Activated naive CD4-positive, alpha-beta T cell treated with anti-CD3 and anti-CD28 coated beads for 36 hours (primary cell): Measurements from ENCODE around the gene IQGAP2. TPM values are rescaled to one million over a fixed set of nuclear protein-coding genes. Genes with fewer than 3 reads are reported as not detected.

Experiments
- CTCF ChIA-PET: fragments of 350-600 bp; sonication (Branson Sonifier 250); formaldehyde crosslinking; loops from one replicate; lab custom pipeline; 2021; ENCODE audit warnings: antibody characterized with exemption; lab: Charles Lee
- DNase-seq: peaks from one replicate; pipeline ENCODE4 v3.0.0-alpha.2; 2020
- H3K27ac Mint-ChIP-seq: one replicate; pipeline ENCODE4 v1.8.0; 2021; ENCODE audit warnings: mild to moderate bottlenecking, mixed read lengths
- H3K27me3 Mint-ChIP-seq: one replicate; pipeline ENCODE4 v1.8.0; 2021; ENCODE audit warnings: low read depth, mixed read lengths
- H3K36me3 Mint-ChIP-seq: one replicate; pipeline ENCODE4 v1.8.0; 2021; ENCODE audit warnings: low read depth, mixed read lengths
- H3K4me1 Mint-ChIP-seq: one replicate; pipeline ENCODE4 v1.8.0; 2021; ENCODE audit warnings: low read depth, mixed read lengths
- H3K4me3 Mint-ChIP-seq: one replicate; pipeline ENCODE4 v1.8.0; 2021; ENCODE audit warnings: mild to moderate bottlenecking, moderate library complexity, mixed read lengths
- H3K9me3 Mint-ChIP-seq: one replicate; pipeline ENCODE4 v1.8.0; 2021; ENCODE audit warnings: mixed read lengths
- intact Hi-C: fragments of 100-400 bp; cut with micrococcal nuclease; formaldehyde crosslinking; loops from one replicate; pipeline ENCODE4 v1.15.1; 2023
- total RNA-seq, 2 experiments: library from RNA; stranded (reverse); gene quantifications; one replicate each; pipeline ENCODE4 v1.2.3, GENCODE V29; 2021

The IQGAP2 gene
- total RNA-seq, 2 experiments from 2014 or later = 54.6 to 55.9 TPM

GRCh38 chr5:76462097-76462667 is 59.1 kb downstream of the IQGAP2 start:
- H3K27me3 Mint-ChIP-seq = no peaks in the 10 kb centered on the region
- no peak for DNase-seq
- CTCF ChIA-PET = interaction anchor here (1.0 kb wide), 2 partner anchors 12 to 64 kb away, joined by 3 to 10 read pairs; no protein-coding TSS in a partner anchor

GRCh38 chr5:76467216-76467615 is 64.1 kb downstream of the IQGAP2 start:
- CTCF ChIA-PET = interaction anchor here (0.6 to 0.7 kb wide), 2 partner anchors 91 to 270 kb away, joined by 3 to 4 read pairs; no protein-coding TSS in a partner anchor
- Mint-ChIP-seq H3K9me3 (no peaks in the 10 kb centered on the region), H3K4me3 (no peak overlapping the region), H3K27ac (no peak overlapping the region), H3K27me3 (no peaks in the 10 kb centered on the region), H3K4me1 (peaks cover 67% of the 10 kb centered on the region), H3K36me3 (peaks cover 23% of the 10 kb centered on the region)
- DNase-seq = no peak
- intact Hi-C loops = no loop called here

More at GRCh38 chr5:76462097-76462667, 59.1 kb downstream of the IQGAP2 start:
- peaks cover 39% of the 10 kb centered on the region for H3K36me3 Mint-ChIP-seq
- no peaks in the 10 kb centered on the region for H3K9me3 Mint-ChIP-seq
- H3K27ac Mint-ChIP-seq = no peak overlapping the region
- H3K4me3 Mint-ChIP-seq = no peak overlapping the region
- intact Hi-C loops = no loop called here
- peaks cover 49% of the 10 kb centered on the region for H3K4me1 Mint-ChIP-seq

GRCh38 chr5:76468635-76469425 is 65.7 kb downstream of the IQGAP2 start:
- H3K36me3 Mint-ChIP-seq = peaks cover 15% of the 10 kb centered on the region
- H3K9me3 Mint-ChIP-seq = no peaks in the 10 kb centered on the region
- intact Hi-C loops = no loop called here
- no peaks in the 10 kb centered on the region for H3K27me3 Mint-ChIP-seq
- no peak overlapping the region for H3K4me3 Mint-ChIP-seq
- no peak for DNase-seq
- CTCF ChIA-PET = interaction anchor here (0.7 to 1.0 kb wide), 3 partner anchors 36 to 213 kb away, joined by 3 read pairs; no protein-coding TSS in a partner anchor
- H3K27ac Mint-ChIP-seq = peak overlapping the region; percentile 74
- H3K4me1 Mint-ChIP-seq = peaks cover 83% of the 10 kb centered on the region

GRCh38 chr5:76469656-76470290 is 66.7 kb downstream of the IQGAP2 start:
- Mint-ChIP-seq H3K27me3 (no peaks in the 10 kb centered on the region), H3K9me3 (no peaks in the 10 kb centered on the region), H3K4me3 (no peak overlapping the region), H3K27ac (peak overlapping the region; percentile 74), H3K4me1 (peaks cover 86% of the 10 kb centered on the region), H3K36me3 (peaks cover 8% of the 10 kb centered on the region)
- CTCF ChIA-PET = interaction anchor here (0.7 to 1.7 kb wide), 8 partner anchors 13 to 214 kb away, joined by 3 to 5 read pairs (median 3); partner anchors contain the start of gene IQGAP2
- intact Hi-C loops = loop anchor here (5.0 to 10.0 kb wide), 5 partner anchors 135 to 1415 kb away; partner anchors contain the start of genes CERT1, F2R, GCNT4 and POLK
- peak; percentile 26 for DNase-seq

- Mint-ChIP-seq H3K27ac (no peak overlapping the region), H3K27me3 (no peaks in the 10 kb centered on the region), H3K4me3 (no peak overlapping the region), H3K36me3 (peaks cover 6% of the 10 kb centered on the region), H3K4me1 (peaks cover 89% of the 10 kb centered on the region), H3K9me3 (no peaks in the 10 kb centered on the region)
- CTCF ChIA-PET = interaction anchor here (1.1 to 1.7 kb wide), 3 partner anchors 50 to 68 kb away, joined by 3 to 5 read pairs (median 3); partner anchors contain the start of gene IQGAP2
- DNase-seq = no peak
- intact Hi-C loops = loop anchor here (5.0 to 10.0 kb wide), 5 partner anchors 136 to 1416 kb away; partner anchors contain the start of genes CERT1, F2R, GCNT4 and POLK
These were observed 67.9 kb downstream of the IQGAP2 start for GRCh38 chr5:76470976-76471375.

- Mint-ChIP-seq H3K27me3 (no peaks in the 10 kb centered on the region), H3K27ac (peak overlapping the region; percentile 57), H3K36me3 (peaks cover 3% of the 10 kb centered on the region), H3K4me3 (no peak overlapping the region), H3K4me1 (peaks cover 89% of the 10 kb centered on the region), H3K9me3 (no peaks in the 10 kb centered on the region)
- intact Hi-C loops = loop anchor here (5.0 to 10.0 kb wide), 5 partner anchors 137 to 1417 kb away; partner anchors contain the start of genes CERT1, F2R, GCNT4 and POLK
- no peak for DNase-seq
- CTCF ChIA-PET = interaction anchor here (1.2 to 1.3 kb wide), 2 partner anchors 47 to 65 kb away, joined by 3 read pairs; no protein-coding TSS in a partner anchor
These were observed 68.3 kb downstream of the IQGAP2 start for GRCh38 chr5:76471406-76471805.

GRCh38 chr5:76471987-76472334 is 68.9 kb downstream of the IQGAP2 start:
- H3K36me3 Mint-ChIP-seq = peaks cover 3% of the 10 kb centered on the region

GRCh38 chr5:76472335-76473008 is 69.4 kb downstream of the IQGAP2 start:
- H3K9me3 Mint-ChIP-seq = no peaks in the 10 kb centered on the region
- intact Hi-C loops = loop anchor here (1.0 to 10.0 kb wide), 11 partner anchors 49 to 1418 kb away; partner anchors contain the start of genes CERT1, F2R, GCNT4 and POLK
- peak; percentile 33 for DNase-seq
- peaks cover 85% of the 10 kb centered on the region for H3K4me1 Mint-ChIP-seq
- H3K36me3 Mint-ChIP-seq = peaks cover 3% of the 10 kb centered on the region
- CTCF ChIA-PET = interaction anchor here (0.6 to 2.6 kb wide), 5 partner anchors 48 to 75 kb away, joined by 3 to 15 read pairs (median 4); partner anchors contain the start of gene IQGAP2
- H3K27me3 Mint-ChIP-seq = no peaks in the 10 kb centered on the region
- H3K27ac Mint-ChIP-seq = peak overlapping the region; percentile 92
- H3K4me3 Mint-ChIP-seq = no peak overlapping the region

More at GRCh38 chr5:76471987-76472334, 68.9 kb downstream of the IQGAP2 start:
- H3K27ac Mint-ChIP-seq = peak overlapping the region; percentile 92
- DNase-seq = no peak
- intact Hi-C loops = loop anchor here (5.0 to 10.0 kb wide), 5 partner anchors 137 to 1417 kb away; partner anchors contain the start of genes CERT1, F2R, GCNT4 and POLK
- H3K27me3 Mint-ChIP-seq = no peaks in the 10 kb centered on the region
- H3K4me1 Mint-ChIP-seq = peaks cover 86% of the 10 kb centered on the region
- no peaks in the 10 kb centered on the region for H3K9me3 Mint-ChIP-seq
- CTCF ChIA-PET = interaction anchor here (0.6 to 2.6 kb wide), 4 partner anchors 48 to 75 kb away, joined by 3 to 15 read pairs (median 3); no protein-coding TSS in a partner anchor
- H3K4me3 Mint-ChIP-seq = no peak overlapping the region

GRCh38 chr5:76473009-76473336 is 69.9 kb downstream of the IQGAP2 start:
- Mint-ChIP-seq H3K4me3 (no peak overlapping the region), H3K9me3 (no peaks in the 10 kb centered on the region), H3K27me3 (no peaks in the 10 kb centered on the region), H3K4me1 (peaks cover 81% of the 10 kb centered on the region), H3K27ac (peak overlapping the region; percentile 92), H3K36me3 (peaks cover 3% of the 10 kb centered on the region)
- intact Hi-C loops = loop anchor here (1.0 to 10.0 kb wide), 11 partner anchors 48 to 1418 kb away; partner anchors contain the start of genes CERT1, F2R, GCNT4 and POLK
- CTCF ChIA-PET = interaction anchor here (0.6 to 2.6 kb wide), 4 partner anchors 57 to 558 kb away, joined by 3 to 15 read pairs (median 7); partner anchors contain the start of gene IQGAP2
- DNase-seq = no peak

GRCh38 chr5:76473661-76474060 is 70.6 kb downstream of the IQGAP2 start:
- Mint-ChIP-seq H3K9me3 (no peaks in the 10 kb centered on the region), H3K27me3 (no peaks in the 10 kb centered on the region), H3K27ac (peak overlapping the region; percentile 92), H3K4me1 (peaks cover 76% of the 10 kb centered on the region), H3K36me3 (peaks cover 3% of the 10 kb centered on the region), H3K4me3 (peak overlapping the region; percentile 38)
- intact Hi-C loops = loop anchor here (1.0 to 10.0 kb wide), 11 partner anchors 48 to 1419 kb away; partner anchors contain the start of genes CERT1, F2R, GCNT4 and POLK
- peak; percentile 90 for DNase-seq
- CTCF ChIA-PET = interaction anchor here (0.5 to 2.6 kb wide), 6 partner anchors 11 to 557 kb away, joined by 3 to 15 read pairs (median 4); partner anchors contain the start of gene IQGAP2

- H3K27ac Mint-ChIP-seq = peak overlapping the region; percentile 64
- no peaks in the 10 kb centered on the region for H3K27me3 Mint-ChIP-seq
- no peaks in the 10 kb centered on the region for H3K36me3 Mint-ChIP-seq
- intact Hi-C loops = loop anchor here (5.0 to 10.0 kb wide), 5 partner anchors 140 to 1420 kb away; partner anchors contain the start of genes CERT1, F2R, GCNT4 and POLK
- CTCF ChIA-PET = interaction anchor here (0.5 to 2.6 kb wide), 6 partner anchors 10 to 73 kb away, joined by 3 to 15 read pairs (median 8); partner anchors contain the start of gene IQGAP2
- H3K4me1 Mint-ChIP-seq = peaks cover 75% of the 10 kb centered on the region
- H3K9me3 Mint-ChIP-seq = no peaks in the 10 kb centered on the region
- no peak for DNase-seq
- H3K4me3 Mint-ChIP-seq = no peak overlapping the region
These were observed 71.3 kb downstream of the IQGAP2 start for GRCh38 chr5:76474377-76474776.
